OCI-LY3 (cell line): Measurements from ENCODE around the gene SGSM1.
"Not testable (repeated sequence)": the region's sequence is repeated elsewhere in the genome, so short reads cannot be mapped to it uniquely, and the experiment has no call there.

Experiments used
- EZH2phosphoT487 ChIP-seq: fragments of 200-600 bp; shearing (Covaris generic); IDR thresholded peaks from 2 replicates; pipeline ENCODE4 v1.6.1; 2018; ENCODE audit warnings: antibody characterized with exemption, mixed run types, low read depth
- TF ChIP-seq, protein P1 (sequence below): fragments of 200-600, 300-600 bp; sonication (generic); IDR thresholded peaks from 2 replicates; pipeline ENCODE4 v1.5.1; 2014; ENCODE audit warnings: antibody characterized with exemption, low read length, low read depth

DNA sequence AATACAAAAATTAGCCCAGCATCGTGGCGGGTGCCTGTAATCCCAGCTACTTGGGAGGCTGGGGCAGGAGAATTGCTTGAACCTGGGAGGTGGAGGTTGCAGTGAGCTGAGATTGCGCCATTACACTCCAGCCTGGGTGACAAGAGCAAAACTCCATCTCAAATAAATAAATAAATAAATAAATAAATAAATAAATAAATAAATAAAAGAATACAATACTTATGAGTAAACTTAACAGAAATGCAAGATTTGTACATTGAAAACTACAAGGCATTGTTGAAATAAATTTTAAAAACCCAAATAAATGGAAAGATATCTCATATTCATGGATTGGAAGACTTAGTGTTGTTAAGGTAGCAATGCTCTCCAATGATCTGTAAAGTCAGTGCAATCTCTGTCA is 101.1 kb downstream of the SGSM1 start:
- TF ChIP-seq, protein P1, sequence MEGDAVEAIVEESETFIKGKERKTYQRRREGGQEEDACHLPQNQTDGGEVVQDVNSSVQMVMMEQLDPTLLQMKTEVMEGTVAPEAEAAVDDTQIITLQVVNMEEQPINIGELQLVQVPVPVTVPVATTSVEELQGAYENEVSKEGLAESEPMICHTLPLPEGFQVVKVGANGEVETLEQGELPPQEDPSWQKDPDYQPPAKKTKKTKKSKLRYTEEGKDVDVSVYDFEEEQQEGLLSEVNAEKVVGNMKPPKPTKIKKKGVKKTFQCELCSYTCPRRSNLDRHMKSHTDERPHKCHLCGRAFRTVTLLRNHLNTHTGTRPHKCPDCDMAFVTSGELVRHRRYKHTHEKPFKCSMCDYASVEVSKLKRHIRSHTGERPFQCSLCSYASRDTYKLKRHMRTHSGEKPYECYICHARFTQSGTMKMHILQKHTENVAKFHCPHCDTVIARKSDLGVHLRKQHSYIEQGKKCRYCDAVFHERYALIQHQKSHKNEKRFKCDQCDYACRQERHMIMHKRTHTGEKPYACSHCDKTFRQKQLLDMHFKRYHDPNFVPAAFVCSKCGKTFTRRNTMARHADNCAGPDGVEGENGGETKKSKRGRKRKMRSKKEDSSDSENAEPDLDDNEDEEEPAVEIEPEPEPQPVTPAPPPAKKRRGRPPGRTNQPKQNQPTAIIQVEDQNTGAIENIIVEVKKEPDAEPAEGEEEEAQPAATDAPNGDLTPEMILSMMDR, result not testable (repeated sequence)
- not testable (repeated sequence) for TF ChIP-seq EZH2phosphoT487
